Vagina (tissue), 2 donors: Measurements from ENCODE around the gene ALG1. TPM values are rescaled to one million over a fixed set of nuclear protein-coding genes. Genes with fewer than 3 reads are reported as not detected.

Experiments used
- DNase-seq, 2 donors: peaks; one replicate each; pipeline ENCODE4 v3.0.0-alpha.2; 2017; ENCODE audit errors: extremely low spot score in 2 of 2
- H3K27ac ChIP-seq: fragments of 200-600 bp; sonication (generic); one replicate; pipeline ENCODE4 v1.5.1; 2019
- H3K27me3 ChIP-seq: fragments of 200-600 bp; sonication (generic); one replicate; pipeline ENCODE4 v1.5.1; 2019
- H3K36me3 ChIP-seq, 2 donors: fragments of 200-600 bp; sonication (generic); one replicate each; pipeline ENCODE4 v1.5.1; 2017 to 2019
- H3K4me1 ChIP-seq: fragments of 200-600 bp; sonication (generic); one replicate; pipeline ENCODE4 v1.5.1; 2019
- H3K4me3 ChIP-seq, 2 donors: fragments of 200-600 bp; sonication (generic); 1 replicate in 1 of 2; 2 replicates in 1 of 2; pipeline ENCODE4 v1.5.1; 2016 to 2019
- H3K9me3 ChIP-seq: fragments of 200-600 bp; sonication (generic); one replicate; pipeline ENCODE4 v1.5.1; 2019
- POLR2A ChIP-seq, 2 donors: fragments of 450-650 bp; IDR thresholded peaks; one replicate each; pipeline ENCODE4 v1.6.1; 2017; ENCODE audit warnings: antibody characterized with exemption in 2 of 2, mild to moderate bottlenecking in 2 of 2, moderate library complexity in 2 of 2
- POLR2AphosphoS5 ChIP-seq, 2 donors: sonication (generic); formaldehyde crosslinking; IDR thresholded peaks; one replicate each; pipeline ENCODE4 v1.9.0; 2017; ENCODE audit warnings: antibody characterized with exemption in 2 of 2, mild to moderate bottlenecking in 2 of 2, low read depth in 1 of 2; ENCODE audit not compliant: insufficient read depth in 1 of 2
- intact Hi-C: fragments of 100-400 bp; cut with DNase I; formaldehyde crosslinking; loops from one replicate; pipeline ENCODE4 v1.15.1; 2023
- total RNA-seq: library from RNA; depleted of rRNA; stranded (reverse); fragments of >200 nt; gene quantifications from one replicate; pipeline ENCODE4 v1.2.3, GENCODE V29; 2016
- TF ChIP-seq, protein P1 (sequence below), 3 experiments: fragments of 450-650 bp in 2 of 3; fragments of 200-600 bp in 1 of 3; sonication (generic) in 1 of 3; IDR thresholded peaks; one replicate each; pipeline ENCODE4 v1.5.1; 2017 to 2019; ENCODE audit warnings: antibody characterized with exemption in 3 of 3, mild to moderate bottlenecking in 2 of 3, moderate library complexity in 2 of 3

Gene ALG1
- total RNA-seq, 1 donor from 2014 or later, result 22.8 TPM

DNA sequence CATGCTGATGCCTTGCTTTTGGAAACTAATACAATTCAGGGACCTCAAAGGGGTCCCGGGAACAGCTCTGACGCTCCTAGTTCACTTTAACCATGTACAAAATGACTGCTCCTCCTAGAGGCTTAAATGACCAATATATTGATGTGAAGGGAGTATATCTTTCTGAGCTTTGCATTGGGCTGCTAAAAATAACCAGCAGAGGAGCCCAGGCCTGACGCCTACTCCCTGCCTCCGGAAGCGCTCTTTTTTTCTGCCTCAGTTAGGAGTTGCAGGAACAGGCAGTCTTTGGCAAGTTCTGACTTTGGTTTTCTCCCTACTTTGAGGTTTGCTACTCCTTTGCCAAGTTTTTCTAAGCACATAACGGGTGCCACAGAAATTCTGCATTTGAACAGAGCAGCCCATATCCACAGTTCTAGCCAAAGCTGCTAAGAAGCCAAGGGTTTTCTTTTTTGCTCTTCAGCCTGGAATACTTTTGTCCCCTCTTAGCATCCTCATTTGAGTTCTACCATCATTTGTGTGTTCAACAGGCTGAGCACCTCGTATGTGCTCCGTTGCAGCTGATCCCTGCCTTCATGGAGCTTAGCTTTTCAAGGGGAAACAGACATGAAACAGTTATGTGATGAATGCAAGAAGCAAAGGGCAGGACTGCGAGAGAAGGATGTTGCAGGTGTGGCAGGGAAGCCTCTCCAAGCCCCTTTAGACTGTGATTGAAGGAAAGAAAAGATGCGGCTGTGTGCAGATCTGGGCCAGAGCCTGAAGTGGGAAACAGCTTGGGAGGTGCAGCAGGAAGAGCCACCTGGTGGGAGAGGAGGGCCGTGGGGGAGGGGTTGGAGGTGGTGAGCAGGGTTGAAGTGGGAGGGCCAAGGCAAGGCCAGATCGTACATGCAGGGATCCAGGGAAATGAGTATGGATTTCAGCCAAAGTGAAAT is 35.2 kb upstream of the ALG1 start:
- intact Hi-C loops, result no loop called here
- Histone ChIP-seq H3K36me3 (no peaks in the 10 kb centered on the region), H3K9me3 (no peaks in the 10 kb centered on the region), H3K4me1 (peaks cover 20% of the 10 kb centered on the region), H3K4me3 (no peak overlapping the region), H3K27me3 (no peaks in the 10 kb centered on the region), H3K27ac (no peak overlapping the region)
- no peak for DNase-seq
- TF ChIP-seq POLR2A (IDR thresholded peaks at IDR 0.05) (no peak), POLR2AphosphoS5 (IDR thresholded peaks at IDR 0.05; ENCODE audit: insufficient read depth in 1 of 2, low read depth in 1 of 2) (no peak)
- TF ChIP-seq, protein P1, sequence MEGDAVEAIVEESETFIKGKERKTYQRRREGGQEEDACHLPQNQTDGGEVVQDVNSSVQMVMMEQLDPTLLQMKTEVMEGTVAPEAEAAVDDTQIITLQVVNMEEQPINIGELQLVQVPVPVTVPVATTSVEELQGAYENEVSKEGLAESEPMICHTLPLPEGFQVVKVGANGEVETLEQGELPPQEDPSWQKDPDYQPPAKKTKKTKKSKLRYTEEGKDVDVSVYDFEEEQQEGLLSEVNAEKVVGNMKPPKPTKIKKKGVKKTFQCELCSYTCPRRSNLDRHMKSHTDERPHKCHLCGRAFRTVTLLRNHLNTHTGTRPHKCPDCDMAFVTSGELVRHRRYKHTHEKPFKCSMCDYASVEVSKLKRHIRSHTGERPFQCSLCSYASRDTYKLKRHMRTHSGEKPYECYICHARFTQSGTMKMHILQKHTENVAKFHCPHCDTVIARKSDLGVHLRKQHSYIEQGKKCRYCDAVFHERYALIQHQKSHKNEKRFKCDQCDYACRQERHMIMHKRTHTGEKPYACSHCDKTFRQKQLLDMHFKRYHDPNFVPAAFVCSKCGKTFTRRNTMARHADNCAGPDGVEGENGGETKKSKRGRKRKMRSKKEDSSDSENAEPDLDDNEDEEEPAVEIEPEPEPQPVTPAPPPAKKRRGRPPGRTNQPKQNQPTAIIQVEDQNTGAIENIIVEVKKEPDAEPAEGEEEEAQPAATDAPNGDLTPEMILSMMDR (IDR thresholded peaks at IDR 0.05), result no peak

DNA sequence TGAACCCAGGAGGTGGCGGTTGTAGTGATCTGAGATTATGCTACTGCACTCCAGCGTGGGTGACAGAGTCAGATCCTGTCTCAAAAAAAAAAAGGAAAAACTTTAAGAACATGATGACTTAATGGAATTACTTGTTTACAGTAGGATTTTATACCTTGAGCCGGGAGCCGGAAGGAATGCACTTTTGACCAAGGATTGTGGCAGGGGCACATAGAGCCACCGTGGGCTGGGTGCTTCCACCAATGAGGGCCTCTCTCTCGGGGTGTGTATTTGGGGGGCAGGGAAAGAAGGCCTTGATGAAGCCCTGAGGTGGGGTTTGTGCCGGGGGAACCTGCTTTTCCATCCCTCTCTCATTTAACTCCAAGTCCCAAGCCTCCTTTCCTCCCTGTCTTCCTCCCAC is 31.2 kb upstream of the ALG1 start:
- no peaks in the 10 kb centered on the region for H3K4me1 ChIP-seq
- H3K36me3 ChIP-seq, result no peaks in the 10 kb centered on the region
- TF ChIP-seq, protein P1 (IDR thresholded peaks at IDR 0.05), result no peak
- TF ChIP-seq POLR2AphosphoS5 (IDR thresholded peaks at IDR 0.05; ENCODE audit: insufficient read depth in 1 of 2, low read depth in 1 of 2), result no peak
- no peak for TF ChIP-seq POLR2A (IDR thresholded peaks at IDR 0.05)
- DNase-seq, result no peak
- intact Hi-C loops, result no loop called here
- no peaks in the 10 kb centered on the region for H3K27me3 ChIP-seq
- H3K4me3 ChIP-seq, result no peak overlapping the region
- H3K9me3 ChIP-seq, result no peaks in the 10 kb centered on the region
- no peak overlapping the region for H3K27ac ChIP-seq

DNA sequence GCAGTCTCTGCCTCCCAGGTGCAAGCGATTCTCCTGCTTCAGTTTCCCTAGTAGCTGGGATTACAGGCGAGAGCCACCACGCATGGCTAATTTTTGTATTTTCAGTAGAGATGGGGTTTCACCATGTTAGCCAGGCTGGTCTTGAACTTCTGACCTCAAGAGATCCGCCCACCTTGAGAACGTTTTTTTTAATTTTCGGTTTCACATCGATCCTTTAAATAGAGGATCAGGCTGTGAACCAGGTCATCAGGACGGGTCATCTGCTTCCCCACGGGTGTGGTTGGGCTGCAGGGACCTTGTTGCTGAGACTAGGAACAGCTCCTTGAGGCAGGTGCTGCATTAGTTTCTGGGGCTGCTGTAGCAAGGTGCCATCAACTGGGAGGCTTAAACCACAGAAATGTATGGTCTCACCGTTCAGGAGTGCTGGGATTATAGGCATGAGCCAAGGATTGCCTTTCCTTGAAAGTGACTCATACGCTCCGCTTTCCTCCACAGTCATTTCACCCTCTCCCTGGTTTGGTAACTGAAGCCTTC is 30.0 kb upstream of the ALG1 start:
- Histone ChIP-seq H3K4me1 (no peaks in the 10 kb centered on the region), H3K9me3 (no peaks in the 10 kb centered on the region), H3K4me3 (no peak overlapping the region), H3K27me3 (no peaks in the 10 kb centered on the region), H3K36me3 (no peaks in the 10 kb centered on the region), H3K27ac (no peak overlapping the region)
- intact Hi-C loops, result no loop called here
- TF ChIP-seq, protein P1 (IDR thresholded peaks at IDR 0.05), result no peak
- no peak for TF ChIP-seq POLR2A (IDR thresholded peaks at IDR 0.05)
- TF ChIP-seq POLR2AphosphoS5 (IDR thresholded peaks at IDR 0.05; ENCODE audit: insufficient read depth in 1 of 2, low read depth in 1 of 2), result no peak
- no peak for DNase-seq

DNA sequence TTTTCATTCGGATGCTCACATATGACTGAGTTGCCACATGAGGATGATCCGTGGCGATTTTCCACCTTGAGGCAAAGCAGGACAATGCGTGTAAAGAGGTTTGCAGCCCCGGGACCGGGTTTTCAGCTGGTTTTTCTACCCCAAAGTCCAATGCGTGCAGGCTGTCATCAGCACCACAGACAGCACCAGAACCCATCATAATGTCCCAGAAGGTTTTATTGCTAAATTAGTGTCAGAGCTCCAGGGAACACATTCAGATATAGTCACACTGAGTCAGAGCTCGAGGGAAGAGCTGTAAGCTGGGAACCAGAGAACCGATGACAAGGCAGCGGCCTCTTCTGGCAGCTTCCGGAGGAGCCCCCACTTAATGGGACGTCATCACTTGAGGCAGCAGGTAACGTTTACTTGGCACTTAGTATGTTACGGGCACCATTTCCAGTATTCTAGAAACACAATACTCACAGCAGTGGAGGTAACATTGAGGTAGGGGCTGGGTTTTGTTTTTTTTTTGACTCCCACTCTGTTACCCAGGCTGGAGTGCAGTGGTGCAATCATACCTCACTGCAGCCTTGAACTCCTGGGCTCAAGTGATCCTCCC is 29.0 kb upstream of the ALG1 start:
- TF ChIP-seq POLR2AphosphoS5 (IDR thresholded peaks at IDR 0.05; ENCODE audit: insufficient read depth in 1 of 2, low read depth in 1 of 2) (no peak), POLR2A (IDR thresholded peaks at IDR 0.05) (no peak)
- TF ChIP-seq, protein P1 (IDR thresholded peaks at IDR 0.05), result no peak
- no peak overlapping the region for H3K4me3 ChIP-seq

More for the DNA sequence above, 29.0 kb upstream of the ALG1 start:
- Histone ChIP-seq H3K9me3 (no peaks in the 10 kb centered on the region), H3K4me1 (no peaks in the 10 kb centered on the region), H3K36me3 (no peaks in the 10 kb centered on the region), H3K27ac (no peak overlapping the region), H3K27me3 (no peaks in the 10 kb centered on the region)
- intact Hi-C loops, result no loop called here
- DNase-seq, result no peak
